LNCaP clone FGC (cell line): ENCODE data around the gene AP1G2.

Experiments used
- DNase-seq: peaks from one replicate; pipeline ENCODE4 v3.0.0-alpha.2; 2011; ENCODE audit warnings: low read depth
- H3K4me3 ChIP-seq: 2 replicates; pipeline ENCODE4 v1.5.1; 2011; ENCODE audit warnings: mild to moderate bottlenecking, low read depth, low read length, control low read depth
- TF ChIP-seq, protein P1 (sequence below): IDR thresholded peaks from 2 replicates; pipeline ENCODE4 v1.5.1; 2012; ENCODE audit warnings: mild to moderate bottlenecking; ENCODE audit not compliant: control insufficient read depth, insufficient read depth; ENCODE audit errors: extremely low read depth

AP1G2 gene

DNA sequence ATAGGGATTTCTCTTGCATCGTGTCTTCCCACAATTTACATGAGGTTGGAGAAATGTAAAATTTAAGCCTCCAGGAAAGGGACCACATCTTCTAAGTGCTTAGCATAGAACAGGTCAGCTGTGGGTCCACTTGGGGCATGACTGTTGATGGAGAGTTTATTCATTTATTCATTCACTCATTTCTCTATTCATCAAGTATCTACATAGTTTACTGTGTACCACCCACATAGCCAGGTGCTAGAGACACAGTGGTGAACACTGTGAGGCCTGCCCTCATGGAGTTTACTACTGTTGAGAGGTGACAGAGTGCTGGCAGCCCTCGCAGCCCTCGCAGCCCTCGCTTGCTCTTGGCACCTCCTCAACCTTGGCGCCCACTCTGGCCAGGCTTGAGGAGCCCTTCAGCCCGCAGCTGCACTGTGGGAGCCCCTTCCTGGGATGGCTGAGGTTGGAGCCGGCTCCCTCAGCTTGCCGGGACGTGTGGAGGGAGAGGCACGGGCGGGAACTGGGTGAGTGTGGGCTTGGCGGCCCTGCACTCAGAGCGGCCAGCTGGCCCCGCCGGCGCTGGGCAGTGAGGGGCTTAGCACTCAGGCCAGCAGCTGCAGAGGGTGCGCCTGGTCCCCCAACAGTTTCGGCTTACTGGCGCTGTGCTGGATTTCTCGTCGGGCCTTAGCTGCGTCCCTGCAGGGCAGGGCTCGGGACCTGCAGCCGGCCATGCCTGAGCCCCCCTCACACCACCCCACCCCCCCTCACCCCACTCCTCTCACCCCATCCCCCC lies 12.7 kb upstream of the AP1G2 start:
- H3K4me3 ChIP-seq, result no peak overlapping the region
- no peak for DNase-seq
- TF ChIP-seq, protein P1, sequence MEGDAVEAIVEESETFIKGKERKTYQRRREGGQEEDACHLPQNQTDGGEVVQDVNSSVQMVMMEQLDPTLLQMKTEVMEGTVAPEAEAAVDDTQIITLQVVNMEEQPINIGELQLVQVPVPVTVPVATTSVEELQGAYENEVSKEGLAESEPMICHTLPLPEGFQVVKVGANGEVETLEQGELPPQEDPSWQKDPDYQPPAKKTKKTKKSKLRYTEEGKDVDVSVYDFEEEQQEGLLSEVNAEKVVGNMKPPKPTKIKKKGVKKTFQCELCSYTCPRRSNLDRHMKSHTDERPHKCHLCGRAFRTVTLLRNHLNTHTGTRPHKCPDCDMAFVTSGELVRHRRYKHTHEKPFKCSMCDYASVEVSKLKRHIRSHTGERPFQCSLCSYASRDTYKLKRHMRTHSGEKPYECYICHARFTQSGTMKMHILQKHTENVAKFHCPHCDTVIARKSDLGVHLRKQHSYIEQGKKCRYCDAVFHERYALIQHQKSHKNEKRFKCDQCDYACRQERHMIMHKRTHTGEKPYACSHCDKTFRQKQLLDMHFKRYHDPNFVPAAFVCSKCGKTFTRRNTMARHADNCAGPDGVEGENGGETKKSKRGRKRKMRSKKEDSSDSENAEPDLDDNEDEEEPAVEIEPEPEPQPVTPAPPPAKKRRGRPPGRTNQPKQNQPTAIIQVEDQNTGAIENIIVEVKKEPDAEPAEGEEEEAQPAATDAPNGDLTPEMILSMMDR, result no peak

DNA sequence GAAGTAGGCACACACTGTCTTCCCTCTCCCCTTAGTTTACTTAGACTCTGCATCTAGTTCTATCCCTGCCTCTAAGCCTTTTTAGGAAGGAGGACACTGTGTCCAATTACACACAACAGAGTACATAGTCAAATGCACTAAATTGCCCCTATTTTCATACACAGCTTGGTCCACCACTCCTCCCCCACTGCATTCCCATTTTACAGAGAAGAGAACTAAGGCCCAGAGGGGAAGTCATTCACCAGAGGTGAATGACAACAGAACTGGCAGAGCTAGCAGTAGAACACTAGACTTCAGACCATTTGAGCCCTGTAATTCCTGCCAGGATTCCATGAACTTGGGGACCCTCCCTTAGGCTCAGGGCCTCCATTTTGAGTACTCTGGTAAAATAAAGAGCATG lies 12.1 kb upstream of the AP1G2 start:
- TF ChIP-seq, protein P1, result no peak
- no peak overlapping the region for H3K4me3 ChIP-seq
- no peak for DNase-seq

DNA sequence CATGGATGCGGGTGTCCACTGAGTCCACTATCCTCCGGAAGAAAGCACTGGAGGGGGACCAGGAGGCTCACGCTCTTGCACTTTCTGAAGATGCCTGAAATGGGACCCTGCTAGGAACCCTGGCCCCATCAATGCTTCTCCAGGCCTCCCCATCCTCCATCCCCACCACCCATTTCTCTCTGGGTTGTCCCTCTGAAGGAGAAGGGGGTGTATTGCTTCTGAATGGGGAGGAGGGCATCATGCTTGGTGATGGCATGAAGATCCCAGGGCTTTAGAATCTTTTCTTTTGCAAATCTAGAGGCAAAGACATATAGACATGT lies 11.7 kb upstream of the AP1G2 start:
- no peak for DNase-seq
- no peak overlapping the region for H3K4me3 ChIP-seq
- TF ChIP-seq, protein P1, result no peak

DNA sequence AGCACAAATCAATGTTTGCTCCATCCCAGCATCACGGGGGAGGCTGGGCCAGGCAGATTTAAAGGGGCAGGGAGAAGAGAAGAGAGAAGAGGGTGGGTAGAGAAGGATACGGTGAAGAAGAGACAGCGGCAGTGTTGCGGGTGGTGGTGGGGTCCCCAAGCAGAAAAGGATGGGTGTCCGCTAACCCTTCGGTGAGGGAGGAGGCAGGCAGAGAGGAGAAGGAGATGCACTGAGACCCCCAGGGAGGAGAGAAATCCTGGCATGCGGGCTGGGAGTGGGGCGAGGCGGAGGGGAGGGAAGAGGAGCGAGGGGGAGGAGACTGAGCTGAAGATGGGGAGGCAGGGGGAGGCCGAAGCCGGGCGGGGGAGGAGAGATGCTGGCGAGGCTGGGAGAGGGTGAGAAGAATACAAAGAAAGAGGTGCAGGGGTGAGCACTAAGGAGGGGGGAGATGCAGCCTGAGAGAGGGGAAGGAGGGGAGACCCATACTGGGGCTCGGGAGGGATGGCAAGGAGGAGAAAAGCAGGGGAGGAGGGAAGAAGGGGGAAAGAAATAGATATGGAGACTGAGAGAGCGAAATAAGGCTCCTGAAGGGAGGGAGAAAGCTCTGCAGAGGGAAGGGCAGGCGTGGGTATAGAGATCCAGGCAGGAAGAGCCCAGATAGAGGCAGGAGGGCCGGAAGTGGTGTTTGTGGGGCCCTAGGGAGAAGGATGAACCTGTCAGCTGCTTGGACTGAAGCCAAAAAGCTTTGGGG lies 11.1 kb upstream of the AP1G2 start, which contains the start of gene JPH4:
JPH4 (minus strand) TSS at position 231 of the 751 bp plus-strand sequence. CDS start 1,337 bp downstream, outside the sequence.
- TF ChIP-seq, protein P1, result no peak
- DNase-seq, result no peak
- no peak within 1 kb of the TSS for H3K4me3 ChIP-seq

DNA sequence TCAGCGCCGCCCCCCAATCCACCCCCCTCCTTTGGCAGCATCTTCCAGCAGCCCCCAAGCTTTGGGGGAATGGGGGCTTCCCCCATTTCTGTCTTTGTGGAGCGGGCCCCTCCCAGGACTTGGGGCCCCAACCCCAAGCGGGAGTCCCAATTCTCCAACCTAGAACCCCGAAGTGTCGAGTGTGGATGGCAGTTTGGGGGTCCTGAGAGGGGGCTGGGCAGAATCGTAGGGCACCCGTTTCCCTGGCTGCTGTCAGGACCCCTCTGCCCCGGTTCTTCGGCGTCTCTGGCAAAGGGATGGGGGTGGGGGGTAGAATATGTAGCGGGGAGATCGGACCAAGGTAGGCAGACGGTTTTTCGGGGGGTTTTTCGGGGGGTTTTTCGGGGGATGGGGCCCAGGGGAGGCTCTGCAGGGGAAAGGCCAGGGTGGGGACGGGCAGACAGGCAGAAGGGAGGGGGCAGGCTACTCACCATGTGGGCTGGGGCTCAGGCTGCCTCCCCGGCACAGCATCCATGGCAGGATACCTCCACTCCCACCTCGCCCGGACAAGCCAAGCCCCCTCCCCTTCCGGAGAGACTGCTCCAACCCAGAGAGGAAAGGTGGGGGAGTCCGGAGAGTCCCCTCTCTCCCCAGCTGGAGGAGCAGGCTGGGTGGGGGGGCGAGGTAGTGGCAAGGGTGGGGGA lies 10.3 kb upstream of the AP1G2 start:
- TF ChIP-seq, protein P1, result no peak
- no peak overlapping the region for H3K4me3 ChIP-seq
- DNase-seq, result no peak

DNA sequence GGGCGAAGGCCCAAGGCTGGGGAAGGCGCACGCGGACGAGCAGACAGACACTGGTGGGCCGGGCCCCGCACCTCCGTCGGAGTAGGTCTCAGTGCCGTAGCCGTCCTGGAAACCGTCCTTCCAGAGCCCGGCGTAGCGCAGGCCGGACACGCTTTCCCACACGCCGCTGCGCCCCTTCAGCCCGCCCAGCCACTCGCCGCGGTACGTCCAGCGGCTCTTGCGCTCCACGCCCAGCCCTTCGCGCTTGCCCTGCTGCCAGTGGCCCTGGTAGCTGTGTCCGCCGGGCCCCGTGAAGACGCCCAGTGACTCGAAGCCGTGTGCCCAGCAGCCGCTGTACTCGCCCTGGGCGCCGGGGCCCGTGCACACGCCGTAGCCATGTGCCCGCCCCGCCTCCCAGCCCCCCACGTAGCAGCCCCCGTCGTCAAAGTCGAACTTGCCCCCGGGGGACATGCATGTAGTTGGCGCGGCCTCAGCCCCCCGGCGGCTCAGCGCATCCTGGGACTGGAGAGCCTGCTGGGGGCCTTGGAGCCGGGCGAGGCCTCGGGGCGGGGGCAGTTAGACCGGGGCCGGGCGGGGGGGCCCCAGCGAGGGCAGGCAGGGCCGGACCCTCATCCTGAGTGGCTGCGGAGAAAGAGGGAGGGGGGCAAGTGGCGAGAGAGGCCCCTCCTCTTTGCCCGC lies 9.6 kb upstream of the AP1G2 start:
- no peak for DNase-seq
- TF ChIP-seq, protein P1, result no peak
- H3K4me3 ChIP-seq, result no peak overlapping the region
